PC-9 (cell line): ENCODE results near the gene HADHA.

Experiments
- EZH2 ChIP-seq: fragments of 200-600 bp; sonication (generic); IDR thresholded peaks from 2 replicates; pipeline ENCODE4 v1.8.0; 2017; ENCODE audit warnings: antibody characterized with exemption, low read depth
- TF ChIP-seq, protein P1 (sequence below): fragments of 200-600 bp; sonication (generic); conservative IDR thresholded peaks from 2 replicates; pipeline ENCODE4 v1.6.1; 2017; ENCODE audit warnings: mixed run types, antibody characterized with exemption, mild to moderate bottlenecking, moderate library complexity

DNA sequence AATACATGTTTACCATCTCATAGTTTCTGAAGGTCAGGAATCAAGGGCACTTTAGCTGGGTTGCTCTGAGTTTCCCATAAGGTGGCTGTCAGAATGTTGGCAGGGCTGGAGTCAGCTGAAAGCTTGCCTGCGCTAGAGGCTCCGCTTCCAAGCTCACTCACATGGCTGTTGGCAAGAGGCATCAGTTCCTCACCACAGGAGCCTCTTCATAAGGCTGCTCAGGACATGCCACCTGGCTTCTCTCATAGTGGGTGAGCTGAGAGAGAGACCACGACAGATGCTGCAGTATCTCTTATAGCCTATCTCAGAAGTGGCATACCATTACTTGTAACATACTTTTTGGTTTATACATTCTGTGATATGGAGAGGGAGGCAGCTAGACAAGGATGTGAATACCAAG lies 7.5 kb upstream of the HADHA start:
- TF ChIP-seq, protein P1, sequence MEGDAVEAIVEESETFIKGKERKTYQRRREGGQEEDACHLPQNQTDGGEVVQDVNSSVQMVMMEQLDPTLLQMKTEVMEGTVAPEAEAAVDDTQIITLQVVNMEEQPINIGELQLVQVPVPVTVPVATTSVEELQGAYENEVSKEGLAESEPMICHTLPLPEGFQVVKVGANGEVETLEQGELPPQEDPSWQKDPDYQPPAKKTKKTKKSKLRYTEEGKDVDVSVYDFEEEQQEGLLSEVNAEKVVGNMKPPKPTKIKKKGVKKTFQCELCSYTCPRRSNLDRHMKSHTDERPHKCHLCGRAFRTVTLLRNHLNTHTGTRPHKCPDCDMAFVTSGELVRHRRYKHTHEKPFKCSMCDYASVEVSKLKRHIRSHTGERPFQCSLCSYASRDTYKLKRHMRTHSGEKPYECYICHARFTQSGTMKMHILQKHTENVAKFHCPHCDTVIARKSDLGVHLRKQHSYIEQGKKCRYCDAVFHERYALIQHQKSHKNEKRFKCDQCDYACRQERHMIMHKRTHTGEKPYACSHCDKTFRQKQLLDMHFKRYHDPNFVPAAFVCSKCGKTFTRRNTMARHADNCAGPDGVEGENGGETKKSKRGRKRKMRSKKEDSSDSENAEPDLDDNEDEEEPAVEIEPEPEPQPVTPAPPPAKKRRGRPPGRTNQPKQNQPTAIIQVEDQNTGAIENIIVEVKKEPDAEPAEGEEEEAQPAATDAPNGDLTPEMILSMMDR, result no peak
- TF ChIP-seq EZH2, result no peak
